Umbilical cord (tissue), 2 donors: ENCODE data around the gene TMED3. TPM values are rescaled to one million over a fixed set of nuclear protein-coding genes. Genes with fewer than 3 reads are reported as not detected.
"Not testable (repeated sequence)": the region's sequence is repeated elsewhere in the genome, so short reads cannot be mapped to it uniquely, and the experiment has no call there.

ENCODE experiments used
- DNase-seq: peaks from one replicate; pipeline ENCODE4 v3.0.0-alpha.2; 2015; ENCODE audit warnings: low spot score
- total RNA-seq: library from RNA; depleted of rRNA; stranded (reverse); fragments of >200 nt; gene quantifications from one replicate; pipeline ENCODE4 v1.2.3, GENCODE V29; 2014; ENCODE audit warnings: low replicate concordance; ENCODE audit not compliant: insufficient read depth

The TMED3 gene
- total RNA-seq, 1 donor from 2014 or later, result 67.4 TPM

DNA sequence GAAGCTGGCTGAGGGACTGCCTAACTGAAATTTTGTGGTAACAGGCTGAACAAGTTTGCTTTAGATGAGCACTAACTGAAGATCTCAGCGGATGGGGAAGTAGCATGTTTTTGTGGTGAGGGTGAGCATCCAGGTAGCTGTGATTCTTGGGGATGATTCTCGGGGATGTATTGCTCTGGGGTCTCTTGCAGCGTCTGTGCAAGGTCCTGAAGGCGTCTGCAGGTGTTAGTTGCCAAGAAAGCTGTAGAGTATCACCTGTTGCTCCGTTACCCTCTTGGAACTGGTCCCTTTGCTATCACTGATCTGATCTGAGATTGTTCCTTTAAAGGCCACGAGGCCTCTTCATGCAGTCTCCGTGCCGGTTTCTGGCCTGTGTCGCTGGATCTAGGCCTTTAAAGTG is 6.0 kb downstream of the TMED3 start:
- DNase-seq, result no peak

DNA sequence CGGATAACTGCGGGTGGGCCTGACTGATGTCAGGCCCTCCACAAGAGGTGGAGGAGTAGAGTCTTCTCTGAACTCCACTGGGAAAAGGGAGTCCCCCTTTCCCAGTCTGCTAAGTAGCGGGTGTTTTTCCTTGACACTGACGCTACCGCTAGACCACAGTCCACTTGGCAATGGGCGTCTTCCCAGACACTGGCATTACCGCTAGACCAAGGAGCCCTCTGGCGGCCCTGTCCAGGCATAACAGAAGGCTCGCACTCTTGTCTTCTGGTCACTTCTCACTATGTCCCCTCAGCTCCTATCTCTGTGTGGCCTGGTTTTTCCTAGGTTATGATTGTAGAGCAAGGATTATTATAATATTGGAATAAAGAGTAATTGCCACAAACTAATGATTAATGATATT is 9.1 kb downstream of the TMED3 start:
- DNase-seq, result not testable (repeated sequence)

GRCh38 chr15:79321876-79322275 is 11.0 kb downstream of the TMED3 start:
- no peak for DNase-seq

DNA sequence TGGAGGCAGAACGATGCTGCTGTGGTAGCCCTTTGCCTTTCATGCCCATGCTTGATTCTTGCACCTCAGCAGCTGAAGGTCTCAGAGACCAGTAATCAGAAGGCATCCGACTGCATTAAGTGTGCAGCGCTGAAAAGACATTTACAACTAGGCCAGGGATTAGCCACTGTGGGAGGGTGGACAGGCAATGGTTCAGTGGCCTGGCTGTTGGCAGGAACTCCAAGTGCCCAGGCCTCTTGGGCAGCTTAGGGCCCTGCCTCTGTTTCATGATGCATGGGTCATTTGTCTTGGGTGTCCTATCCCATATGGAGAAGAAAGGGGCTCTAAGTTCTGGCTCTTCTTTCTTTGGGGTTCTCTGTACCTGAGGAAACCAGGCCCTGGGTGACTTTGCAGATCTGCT is 11.4 kb downstream of the TMED3 start:
- DNase-seq, result no peak

- DNase-seq, result no peak
Observed at GRCh38 chr15:79322945-79323344, 12.0 kb downstream of the TMED3 start.

DNA sequence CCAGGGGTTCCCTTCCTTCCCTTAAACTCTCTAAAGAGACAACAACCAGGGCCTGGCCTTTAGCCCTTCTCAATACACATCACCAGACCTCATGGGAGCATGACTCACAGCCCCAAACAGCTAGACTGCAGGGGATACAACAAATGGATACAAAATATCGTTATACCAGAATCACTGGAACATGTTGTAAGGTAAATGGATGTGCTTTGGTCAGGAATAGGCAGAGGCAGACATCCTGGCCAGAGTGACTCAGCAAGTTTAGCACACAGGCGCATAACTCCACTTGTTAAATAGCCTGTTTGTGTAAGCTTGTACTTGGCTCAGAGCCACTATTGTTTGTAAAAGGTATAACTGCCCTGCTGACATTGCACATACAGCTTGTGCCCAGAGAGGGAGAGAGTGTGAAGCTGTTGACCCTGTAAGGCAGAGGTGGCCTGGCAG is 18.3 kb downstream of the TMED3 start:
- no peak for DNase-seq

GRCh38 chr15:79332824-79333510 is 22.1 kb downstream of the TMED3 start:
- DNase-seq, result peak; percentile 42

DNA sequence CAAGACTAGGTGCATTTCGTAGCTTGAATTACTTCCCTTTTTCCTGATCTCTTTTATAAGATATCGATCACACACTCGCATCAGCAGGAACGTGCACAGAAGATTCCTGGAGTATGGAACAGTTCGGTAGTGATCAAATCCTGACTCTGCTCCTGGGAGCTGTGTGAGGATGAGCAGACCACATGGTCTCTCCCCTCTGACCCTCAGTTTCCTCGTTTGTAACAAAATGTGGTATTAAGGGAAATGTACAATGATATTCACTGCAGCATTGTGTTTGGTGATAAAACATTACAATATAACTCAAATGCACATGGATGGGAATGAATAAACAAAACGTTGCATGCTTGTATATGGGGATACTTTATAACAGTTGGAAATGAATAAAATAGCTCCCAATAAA is 26.7 kb downstream of the TMED3 start:
- no peak for DNase-seq

DNA sequence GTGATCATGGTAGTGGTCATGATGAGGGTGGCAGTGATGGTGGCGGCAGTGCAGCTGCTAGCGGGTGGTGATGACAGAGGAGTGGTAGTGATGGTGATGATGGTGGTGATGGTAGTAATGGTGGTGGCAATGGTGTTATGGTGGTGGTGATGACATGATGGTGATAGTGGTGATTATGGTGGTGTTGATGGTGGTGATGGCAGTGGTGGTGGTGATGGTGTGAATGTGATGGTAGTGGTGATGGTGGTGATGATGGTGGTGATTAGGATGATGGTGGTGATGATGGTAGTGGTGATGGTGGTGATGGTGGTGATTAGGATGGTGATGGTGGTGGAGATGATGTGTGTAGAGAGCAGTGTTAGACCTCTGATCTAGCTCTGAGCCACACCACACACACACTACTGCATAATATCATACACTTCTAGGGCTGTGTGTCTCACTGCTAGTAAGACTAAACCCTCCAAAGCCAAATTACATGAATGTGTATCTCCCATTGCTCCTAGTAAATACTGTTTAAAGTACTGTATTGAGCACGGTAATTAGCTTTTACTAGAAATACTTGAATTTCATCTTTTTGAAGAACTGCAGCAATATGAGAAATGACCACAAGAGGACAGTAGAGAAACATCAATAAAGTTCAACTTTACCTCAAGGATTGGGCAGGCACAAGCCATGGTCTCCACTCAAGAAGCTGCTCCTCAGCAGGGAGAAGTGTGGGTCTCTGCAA is 28.8 kb downstream of the TMED3 start:
- DNase-seq, result peak; percentile 65

GRCh38 chr15:79340315-79340602 is 29.3 kb downstream of the TMED3 start:
- no peak for DNase-seq

- DNase-seq, result peak; percentile 33
Observed at GRCh38 chr15:79341396-79341795, 30.5 kb downstream of the TMED3 start.

DNA sequence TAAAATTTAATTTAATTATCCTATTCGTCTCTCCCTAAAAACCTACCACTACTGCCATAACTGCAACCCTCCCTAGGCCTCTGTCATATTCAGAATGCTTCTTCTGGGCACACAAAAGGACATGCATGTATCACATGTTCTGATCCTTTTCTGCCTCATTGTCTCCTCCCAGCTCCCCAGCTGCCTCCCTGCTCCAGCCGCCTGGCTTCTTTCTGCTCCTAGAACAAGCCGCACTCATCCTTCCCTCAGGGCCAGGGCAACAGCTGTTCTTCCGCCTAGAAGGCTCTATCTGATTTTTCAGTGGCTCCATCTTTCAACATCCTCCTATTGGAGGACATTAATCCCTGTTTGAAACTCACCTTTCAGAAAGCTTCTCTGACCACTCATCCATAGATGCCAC is 38.6 kb downstream of the TMED3 start:
- no peak for DNase-seq

DNA sequence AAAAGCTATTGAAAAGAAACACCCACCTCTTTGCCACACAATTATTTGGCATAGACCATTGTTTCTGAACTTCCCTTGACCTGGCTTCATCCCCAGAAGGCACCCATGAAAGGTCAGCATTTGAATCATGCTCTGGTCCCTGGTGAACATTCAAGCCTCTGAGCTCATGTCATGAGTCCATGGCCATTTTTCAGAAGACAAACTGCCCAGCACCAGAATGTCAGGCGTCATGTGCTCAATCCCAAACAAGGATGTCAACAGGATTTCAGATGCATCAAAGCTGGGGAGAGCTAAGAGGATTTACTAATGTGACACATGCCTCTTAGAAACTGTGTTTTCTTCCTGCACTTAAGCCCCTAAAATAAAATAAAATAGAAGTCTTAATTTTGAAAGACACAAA is 41.3 kb downstream of the TMED3 start:
- no peak for DNase-seq

GRCh38 chr15:79357566-79357965 is 46.7 kb downstream of the TMED3 start:
- no peak for DNase-seq

GRCh38 chr15:79358069-79358468 is 47.2 kb downstream of the TMED3 start:
- DNase-seq, result no peak

DNA sequence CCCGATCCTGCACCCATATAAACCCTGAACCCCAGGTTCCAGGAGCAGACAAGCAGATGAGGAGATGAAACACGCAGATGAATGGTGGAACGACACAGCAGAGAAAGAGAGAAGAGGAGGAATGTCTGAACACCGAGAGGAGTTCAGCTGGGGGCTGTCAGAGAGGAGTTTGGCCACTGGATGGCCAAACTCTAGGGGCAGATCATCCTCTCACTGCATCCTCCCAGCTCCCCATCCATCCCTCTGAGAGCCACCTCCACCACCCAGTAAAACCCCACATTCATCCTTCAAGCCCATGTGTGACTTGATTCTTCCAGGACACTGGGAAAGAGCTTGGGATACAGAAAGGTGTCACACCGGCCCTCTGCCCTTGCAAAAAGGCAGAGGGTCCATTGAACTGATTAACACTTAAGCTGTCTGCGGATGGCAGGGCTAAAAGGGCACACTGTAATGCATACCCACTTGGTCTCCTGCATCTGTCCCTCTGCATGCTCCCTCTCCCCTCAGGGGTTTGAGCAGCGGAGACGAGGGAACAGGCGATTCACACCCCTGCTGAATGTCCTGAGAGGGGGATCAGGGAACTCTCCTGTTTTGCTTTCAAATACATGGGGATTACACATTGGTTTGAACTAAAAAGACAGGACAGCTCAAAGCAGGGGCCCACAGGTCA is 53.8 kb downstream of the TMED3 start:
- no peak for DNase-seq

DNA sequence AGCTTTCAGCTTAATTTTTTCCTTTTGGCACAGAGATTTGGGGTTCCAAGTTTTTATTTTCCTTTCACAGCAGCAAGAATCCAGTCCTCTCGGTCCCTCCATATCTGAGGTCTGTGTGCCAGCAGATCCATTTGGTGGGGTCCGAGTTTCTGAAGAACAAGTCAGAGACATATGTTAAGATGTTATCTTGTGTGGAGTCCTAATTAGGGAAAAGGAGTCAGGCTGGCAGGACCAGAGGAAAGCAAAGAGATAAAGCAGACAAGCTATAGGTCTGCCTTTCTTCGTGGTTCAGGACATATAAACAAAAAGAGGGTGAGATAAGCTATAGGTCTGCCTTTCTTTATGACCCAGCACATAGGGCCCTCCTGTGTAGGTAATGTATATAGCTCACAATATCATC is 54.9 kb downstream of the TMED3 start:
- peak; percentile 4 for DNase-seq

DNA sequence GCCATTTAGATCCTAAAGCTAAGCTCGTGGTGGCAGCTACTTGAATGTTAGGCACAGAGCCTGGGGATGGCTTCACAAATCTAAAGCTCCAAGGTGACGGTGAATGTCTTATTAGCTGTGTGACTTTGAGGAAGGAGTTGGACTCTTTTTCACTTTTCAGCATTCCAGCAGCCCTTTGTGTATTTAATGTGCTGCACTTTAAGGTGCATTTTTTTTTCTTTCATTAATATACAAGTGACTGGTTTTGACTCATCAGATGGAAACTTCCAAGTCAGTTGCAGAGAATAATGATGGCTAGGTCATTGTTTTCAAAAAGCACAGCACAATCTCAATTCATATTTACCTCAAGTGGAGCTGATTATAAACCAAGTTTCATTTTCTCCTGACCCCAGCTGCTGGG is 55.8 kb downstream of the TMED3 start:
- DNase-seq, result no peak

DNA sequence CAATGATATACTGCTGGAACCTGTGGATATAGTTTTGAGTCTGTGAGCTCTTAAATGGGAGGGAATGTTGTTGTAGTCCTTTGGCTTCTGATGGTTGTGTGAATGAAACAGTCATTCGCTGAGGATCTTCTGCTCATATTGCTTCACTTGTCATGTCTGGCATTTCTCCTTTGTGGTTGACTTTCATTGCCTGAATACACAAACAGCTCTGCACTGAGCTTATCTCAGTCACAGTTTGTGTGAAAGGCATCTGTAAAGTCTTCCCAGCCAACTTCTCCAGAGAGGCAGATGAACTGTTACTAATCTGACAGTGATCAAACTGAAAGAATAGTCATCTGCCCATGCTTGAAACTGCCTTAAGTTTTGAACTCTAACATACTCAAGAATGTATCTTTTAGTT is 59.8 kb downstream of the TMED3 start:
- peak; percentile 62 for DNase-seq

GRCh38 chr15:79371591-79371990 is 60.7 kb downstream of the TMED3 start:
- no peak for DNase-seq

GRCh38 chr15:79372428-79372827 is 61.5 kb downstream of the TMED3 start:
- DNase-seq, result no peak
